ENCODE measurements around the gene LRPAP1.

LRPAP1 gene

GRCh38 chr4:3466691-3467600 is 65.3 kb downstream of the LRPAP1 start:
- POLR2A ChIA-PET, result no interaction called here
- Histone ChIP-seq H3K9me3 (ENCODE audit: control insufficient read depth, insufficient read depth, low read depth, low read length) (no peaks in the 10 kb centered on the region), H3K4me3 (ENCODE audit: low read depth, low read length) (no peak overlapping the region), H3K27ac (ENCODE audit: extremely low read depth, low read depth, low read length) (no peak overlapping the region), H3K36me3 (ENCODE audit: control insufficient read depth in 2 of 2, insufficient read depth in 1 of 2, low read length in 2 of 2) (no peaks in the 10 kb centered on the region), H3K4me1 (ENCODE audit: control insufficient read depth, insufficient read depth, low read length) (no peaks in the 10 kb centered on the region)
- CTCF ChIA-PET, result no interaction called here
- TF ChIP-seq ZNF211 (tag by site-specific recombination; IDR thresholded peaks at IDR 0.05; ENCODE audit: low read depth) (no peak), GLIS2 (tag by site-specific recombination; IDR thresholded peaks at IDR 0.05) (0 out of 2 replicates have a peak, but pooled peaks have one; percentile 18)

DNA sequence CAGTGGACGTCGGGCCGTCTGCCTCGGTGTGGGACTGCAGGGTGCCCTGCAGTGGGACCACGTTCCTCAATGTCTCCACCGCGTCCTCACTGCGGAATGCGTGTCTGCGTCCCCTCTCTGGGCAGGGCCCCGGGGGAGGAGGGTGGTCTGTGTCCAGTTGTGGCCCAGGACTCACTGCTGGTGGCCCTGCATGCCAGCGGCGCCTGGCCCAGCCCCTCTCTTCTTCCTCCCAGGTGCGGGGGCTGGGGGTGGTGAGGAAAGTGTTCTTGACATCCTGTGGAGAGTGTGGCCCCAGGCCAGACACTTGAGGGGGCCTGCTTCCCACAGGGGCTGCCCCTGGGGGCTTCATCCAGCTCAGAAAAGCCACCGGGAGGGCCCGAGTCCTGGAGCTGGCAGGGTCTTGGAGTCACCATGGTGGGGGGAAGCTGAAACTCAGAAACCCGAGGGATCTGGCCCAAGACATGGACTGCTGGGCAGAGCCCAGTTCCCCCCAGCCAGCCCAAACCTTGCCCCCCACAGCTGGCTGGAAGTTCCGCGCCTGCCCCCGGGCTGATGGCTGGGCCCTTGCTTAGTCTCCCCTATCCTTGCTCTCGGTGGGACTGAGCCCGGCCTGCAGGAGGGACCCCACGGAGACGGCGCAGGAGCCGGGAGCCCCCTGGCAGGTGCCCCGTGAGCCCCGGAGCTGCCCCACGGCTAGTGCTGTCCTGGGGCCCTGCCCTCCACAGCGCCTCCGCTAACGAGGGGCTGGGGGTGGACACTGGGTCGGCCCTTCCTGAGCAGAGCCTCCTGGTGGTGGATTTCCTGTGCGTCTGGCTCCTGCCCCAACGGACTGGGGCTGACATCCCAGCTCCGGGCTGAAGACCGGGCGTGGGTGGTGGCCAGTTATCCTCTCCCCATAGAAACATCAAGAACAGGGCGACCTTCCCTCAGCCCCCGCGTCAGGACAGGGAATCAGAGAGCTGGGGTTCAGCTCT is 66.2 kb downstream of the LRPAP1 start:
- POLR2A ChIA-PET, result no interaction called here
- CTCF ChIA-PET, result interaction anchor here (0.9 kb wide), 1 partner anchor 14 kb away, joined by 4 read pairs; no protein-coding TSS in a partner anchor
- H3K4me3 ChIP-seq (ENCODE audit: low read depth, low read length), result no peak overlapping the region
- H3K27ac ChIP-seq (ENCODE audit: extremely low read depth, low read depth, low read length), result no peak overlapping the region
- no peaks in the 10 kb centered on the region for H3K9me3 ChIP-seq (ENCODE audit: control insufficient read depth, insufficient read depth, low read depth, low read length)
- no peaks in the 10 kb centered on the region for H3K36me3 ChIP-seq (ENCODE audit: control insufficient read depth in 2 of 2, insufficient read depth in 1 of 2, low read length in 2 of 2)
- TF ChIP-seq ZFP41 (tag by site-specific recombination; IDR thresholded peaks at IDR 0.05; ENCODE audit: borderline replicate concordance), result no peak
- TF ChIP-seq ZNF654 (tag by site-specific recombination; IDR thresholded peaks at IDR 0.05; ENCODE audit: low read depth), result no peak
- TF ChIP-seq ZNF148 (tag by site-specific recombination; IDR thresholded peaks at IDR 0.05; ENCODE audit: borderline replicate concordance), result no peak
- no peak for TF ChIP-seq FEZF1 (tag by site-specific recombination; IDR thresholded peaks at IDR 0.05)
- TF ChIP-seq ZNF350 (tag by site-specific recombination; IDR thresholded peaks at IDR 0.05), result no peak
- no peak for TF ChIP-seq ZSCAN30 (tag by site-specific recombination; IDR thresholded peaks at IDR 0.05)
- TF ChIP-seq ZNF394 (tag by site-specific recombination; IDR thresholded peaks at IDR 0.05; ENCODE audit: borderline replicate concordance), result no peak
- TF ChIP-seq ZNF585B (tag by site-specific recombination; IDR thresholded peaks at IDR 0.05), result no peak
- no peak for TF ChIP-seq ZNF791 (tag by site-specific recombination; IDR thresholded peaks at IDR 0.05)
- no peak for TF ChIP-seq ZNF664 (tag by site-specific recombination; IDR thresholded peaks at IDR 0.05)
- TF ChIP-seq ZNF16 (tag by site-specific recombination; IDR thresholded peaks at IDR 0.05; ENCODE audit: low read depth), result no peak
- no peak for TF ChIP-seq TCF7L2 (IDR thresholded peaks at IDR 0.05; ENCODE audit: borderline replicate concordance, low read depth, low read length)
- no peak for TF ChIP-seq ZXDB (tag by site-specific recombination; IDR thresholded peaks at IDR 0.05)
- H3K4me1 ChIP-seq (ENCODE audit: control insufficient read depth, insufficient read depth, low read length), result no peaks in the 10 kb centered on the region

- Histone ChIP-seq H3K4me3 (ENCODE audit: low read depth, low read length) (no peak overlapping the region), H3K36me3 (ENCODE audit: control insufficient read depth in 2 of 2, insufficient read depth in 1 of 2, low read length in 2 of 2) (no peaks in the 10 kb centered on the region), H3K4me1 (ENCODE audit: control insufficient read depth, insufficient read depth, low read length) (no peaks in the 10 kb centered on the region), H3K9me3 (ENCODE audit: control insufficient read depth, insufficient read depth, low read depth, low read length) (no peaks in the 10 kb centered on the region), H3K27ac (ENCODE audit: extremely low read depth, low read depth, low read length) (no peak overlapping the region)
- ChIA-PET POLR2A (no interaction called here), CTCF (no interaction called here)
- no peak for TF ChIP-seq ZNF202 (tag by site-specific recombination; IDR thresholded peaks at IDR 0.05; ENCODE audit: borderline replicate concordance)
- TF ChIP-seq ZNF350 (tag by site-specific recombination; IDR thresholded peaks at IDR 0.05), result no peak
- TF ChIP-seq ZNF354C (tag by site-specific recombination; IDR thresholded peaks at IDR 0.05; ENCODE audit: borderline replicate concordance, low read depth), result no peak
- TF ChIP-seq TRIM28 (IDR thresholded peaks at IDR 0.05; ENCODE audit: borderline replicate concordance, low read length), result no peak
- TF ChIP-seq ZNF335 (tag by site-specific recombination; conservative IDR thresholded peaks at IDR 0.05), result no peak
- TF ChIP-seq ZNF626 (tag by site-specific recombination; IDR thresholded peaks at IDR 0.05), result no peak
- TF ChIP-seq SCRT2 (tag by site-specific recombination; IDR thresholded peaks at IDR 0.05), result no peak
- no peak for TF ChIP-seq ZNF670 (tag by site-specific recombination; IDR thresholded peaks at IDR 0.05; ENCODE audit: low read depth)
- TF ChIP-seq ZNF792 (tag by site-specific recombination; IDR thresholded peaks at IDR 0.05), result no peak
- TF ChIP-seq, protein P1, sequence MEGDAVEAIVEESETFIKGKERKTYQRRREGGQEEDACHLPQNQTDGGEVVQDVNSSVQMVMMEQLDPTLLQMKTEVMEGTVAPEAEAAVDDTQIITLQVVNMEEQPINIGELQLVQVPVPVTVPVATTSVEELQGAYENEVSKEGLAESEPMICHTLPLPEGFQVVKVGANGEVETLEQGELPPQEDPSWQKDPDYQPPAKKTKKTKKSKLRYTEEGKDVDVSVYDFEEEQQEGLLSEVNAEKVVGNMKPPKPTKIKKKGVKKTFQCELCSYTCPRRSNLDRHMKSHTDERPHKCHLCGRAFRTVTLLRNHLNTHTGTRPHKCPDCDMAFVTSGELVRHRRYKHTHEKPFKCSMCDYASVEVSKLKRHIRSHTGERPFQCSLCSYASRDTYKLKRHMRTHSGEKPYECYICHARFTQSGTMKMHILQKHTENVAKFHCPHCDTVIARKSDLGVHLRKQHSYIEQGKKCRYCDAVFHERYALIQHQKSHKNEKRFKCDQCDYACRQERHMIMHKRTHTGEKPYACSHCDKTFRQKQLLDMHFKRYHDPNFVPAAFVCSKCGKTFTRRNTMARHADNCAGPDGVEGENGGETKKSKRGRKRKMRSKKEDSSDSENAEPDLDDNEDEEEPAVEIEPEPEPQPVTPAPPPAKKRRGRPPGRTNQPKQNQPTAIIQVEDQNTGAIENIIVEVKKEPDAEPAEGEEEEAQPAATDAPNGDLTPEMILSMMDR (tag by site-specific recombination; IDR thresholded peaks at IDR 0.05), result no peak
- TF ChIP-seq ZNF391 (tag by site-specific recombination; IDR thresholded peaks at IDR 0.05; ENCODE audit: borderline replicate concordance, low read depth), result no peak
Measured at GRCh38 chr4:3464911-3465697, 67.1 kb downstream of the LRPAP1 start.

Measured in HEK293 (cell line).